ENCODE results near the gene TXLNA.
A peak's percentile ranks its signal among the peaks of the same experiment; 100 is the strongest.

TXLNA gene

GRCh38 chr1:32186077-32186476 lies 6.6 kb downstream of the TXLNA start:
- no peak for DNase-seq (ENCODE audit: low read depth)

- no peak for DNase-seq (ENCODE audit: low read depth)
Measured at GRCh38 chr1:32186491-32186890, 7.0 kb downstream of the TXLNA start.

GRCh38 chr1:32187850-32188249 lies 8.4 kb downstream of the TXLNA start:
- DNase-seq (ENCODE audit: low read depth): no peak

GRCh38 chr1:32192220-32192948 lies 12.9 kb downstream of the TXLNA start:
- DNase-seq (ENCODE audit: low read depth): no peak

GRCh38 chr1:32194984-32195383 lies 15.5 kb downstream of the TXLNA start:
- no peak for DNase-seq (ENCODE audit: low read depth)

GRCh38 chr1:32195531-32195930 lies 16.1 kb downstream of the TXLNA start:
- no peak for DNase-seq (ENCODE audit: low read depth)

GRCh38 chr1:32195972-32196823 lies 16.7 kb downstream of the TXLNA start:
- no peak for DNase-seq (ENCODE audit: low read depth)

- DNase-seq (ENCODE audit: low read depth): no peak
Measured at GRCh38 chr1:32197074-32197473, 17.6 kb downstream of the TXLNA start.

GRCh38 chr1:32197837-32198236 lies 18.4 kb downstream of the TXLNA start:
- no peak for DNase-seq (ENCODE audit: low read depth)

GRCh38 chr1:32198237-32199042 lies 19.0 kb downstream of the TXLNA start:
- DNase-seq (ENCODE audit: low read depth): no peak

- DNase-seq (ENCODE audit: low read depth): no peak
Measured at GRCh38 chr1:32199043-32199716, 19.7 kb downstream of the TXLNA start.

GRCh38 chr1:32199717-32200072 lies 20.2 kb downstream of the TXLNA start:
- DNase-seq (ENCODE audit: low read depth): no peak

- peak; percentile 50 for DNase-seq (ENCODE audit: low read depth)
Measured at GRCh38 chr1:32200226-32201010, 20.9 kb downstream of the TXLNA start, which contains the start of gene CCDC28B. Gene CCDC28B (plus strand): TSS chr1:32200595. CDS start chr1:32201936, 1,341 bp downstream.

GRCh38 chr1:32201011-32201855 lies 21.8 kb downstream of the TXLNA start:
- DNase-seq (ENCODE audit: low read depth): peak; percentile 68

GRCh38 chr1:32204943-32205361 lies 25.5 kb downstream of the TXLNA start:
- DNase-seq (ENCODE audit: low read depth): no peak

GRCh38 chr1:32205401-32206370 lies 26.2 kb downstream of the TXLNA start, which contains the start of gene IQCC:
Gene IQCC (plus strand): TSS chr1:32205671. CDS start chr1:32205682, 11 bp downstream.
- DNase-seq (ENCODE audit: low read depth): peak; percentile 84

GRCh38 chr1:32208469-32208868 lies 29.0 kb downstream of the TXLNA start:
- DNase-seq (ENCODE audit: low read depth): no peak

GRCh38 chr1:32208891-32209328 lies 29.4 kb downstream of the TXLNA start, which contains the start of gene DCDC2B:
Gene DCDC2B (plus strand): TSS chr1:32209089. CDS start chr1:32209094, 5 bp downstream.
- no peak for DNase-seq (ENCODE audit: low read depth)

Measured in activated T-cell treated with anti-CD3 and anti-CD28 coated beads for 48 hours (primary cell).